SK-N-MC (cell line): Measurements from ENCODE around the gene TNIP1.

Experiments
- EZH2 ChIP-seq: fragments of 200-600 bp; sonication (generic); IDR thresholded peaks from one replicate; pipeline ENCODE4 v1.6.1; 2017; ENCODE audit warnings: antibody characterized with exemption
- FOXP2 ChIP-seq: optimal IDR thresholded peaks from 2 replicates; pipeline ENCODE3; 2011; ENCODE audit warnings: mild to moderate bottlenecking, moderate library complexity; ENCODE audit not compliant: insufficient read depth; ENCODE audit errors: extremely low read length, control extremely low read depth
- POLR2AphosphoS5 ChIP-seq: IDR thresholded peaks from 2 replicates; pipeline ENCODE4 v1.6.1; 2012; ENCODE audit warnings: mild to moderate bottlenecking, low read depth, low read length, borderline replicate concordance

DNA sequence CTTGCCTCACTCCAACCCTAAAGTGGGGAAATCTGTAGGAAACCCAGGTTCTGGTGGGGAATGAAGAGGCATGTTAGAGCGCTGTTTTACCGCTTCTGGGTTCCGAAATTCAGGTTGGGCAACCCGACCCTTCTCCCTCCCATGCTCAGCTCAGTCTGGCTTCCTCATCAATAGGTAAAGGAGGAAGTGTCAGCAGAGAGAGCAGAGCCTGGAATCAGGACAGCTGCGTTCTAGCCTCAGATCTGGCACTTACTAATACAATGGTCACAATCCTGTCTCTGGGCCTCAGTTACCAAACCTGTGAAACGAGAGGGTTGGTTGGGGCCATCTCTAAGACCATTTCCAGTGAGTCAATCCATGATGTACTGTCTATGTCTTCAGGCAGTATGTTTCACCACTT, 16.2 kb upstream of the TNIP1 start:
- no peak for TF ChIP-seq POLR2AphosphoS5
- TF ChIP-seq EZH2 = no peak
- no peak for TF ChIP-seq FOXP2
